PFSK-1 (cell line): ENCODE measurements around the gene RASSF7.

Experiments
- FOXP2 ChIP-seq: optimal IDR thresholded peaks from 2 replicates; pipeline ENCODE3; 2011; ENCODE audit warnings: borderline replicate concordance, control low read depth, inconsistent platforms; ENCODE audit not compliant: insufficient read depth; ENCODE audit errors: extremely low read length, extremely low read depth
- POLR2AphosphoS5 ChIP-seq: IDR thresholded peaks from 2 replicates; pipeline ENCODE4 v1.6.1; 2012; ENCODE audit warnings: low read depth, mild to moderate bottlenecking, control low read depth, low read length, moderate library complexity
- SIN3A ChIP-seq: IDR thresholded peaks from 2 replicates; pipeline ENCODE4 v1.6.1; 2012; ENCODE audit warnings: mild to moderate bottlenecking, low read length, moderate library complexity, borderline replicate concordance; ENCODE audit not compliant: insufficient read depth
- TAF1 ChIP-seq: IDR thresholded peaks from 2 replicates; pipeline ENCODE4 v1.6.1; 2012; ENCODE audit warnings: low read length, control low read depth, borderline replicate concordance; ENCODE audit not compliant: insufficient read depth

DNA sequence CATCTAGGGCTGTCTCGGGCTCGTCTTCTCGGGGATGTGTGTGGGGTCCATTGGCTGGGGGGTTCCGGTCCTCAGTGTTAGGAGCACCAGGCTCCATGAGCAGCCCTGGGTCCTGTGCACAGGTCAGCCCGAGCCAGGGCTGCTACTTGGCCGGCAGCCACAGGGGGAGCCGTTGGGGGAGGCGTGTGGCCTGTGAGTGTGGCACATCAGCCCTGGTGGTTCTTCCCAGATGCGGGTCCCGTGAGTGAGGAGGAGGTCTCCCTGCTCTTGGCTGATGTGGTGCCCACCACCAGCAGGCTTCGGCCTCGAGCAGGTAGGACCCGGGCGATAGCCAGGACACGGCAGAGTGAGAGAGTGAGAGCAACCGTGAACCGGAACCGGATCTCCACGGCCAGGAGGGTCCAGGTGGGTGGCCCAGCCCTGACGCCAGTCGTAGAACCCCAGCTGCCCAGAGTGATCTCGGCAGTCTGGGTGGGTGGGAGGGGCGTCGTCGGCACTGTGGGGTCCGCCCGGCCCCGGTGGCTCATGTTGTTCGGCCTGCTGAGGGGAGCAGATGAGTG lies 36.5 kb downstream of the RASSF7 start:
- TF ChIP-seq TAF1 (no peak), POLR2AphosphoS5 (no peak), FOXP2 (no peak), SIN3A (no peak)
